ENCODE measurements around the gene MROH2A.

GRCh38 chr2:233745073-233745755, 32.9 kb upstream of the MROH2A start:
- TF ChIP-seq CTCF (IDR thresholded peaks at IDR 0.05; ENCODE audit: low read depth, low read length, poor library complexity, severe bottlenecking) (no peak), EZH2phosphoT487 (IDR thresholded peaks at IDR 0.05; ENCODE audit: borderline replicate concordance, low read length) (no peak)

All from DOHH2 (cell line).